Renal cortical epithelial cell (primary cell): Measurements from ENCODE around the gene DEDD2. TPM values are rescaled to one million over a fixed set of nuclear protein-coding genes. Genes with fewer than 3 reads are reported as not detected.
A peak's percentile ranks its signal among the peaks of the same experiment; 100 is the strongest.
"Not testable (repeated sequence)": the region's sequence is repeated elsewhere in the genome, so short reads cannot be mapped to it uniquely, and the experiment has no call there.

Experiments
- DNase-seq: peaks from one replicate; pipeline ENCODE4 v3.0.0-alpha.2; 2011; ENCODE audit warnings: low read depth
- total RNA-seq: library from RNA; depleted of rRNA; stranded (reverse); fragments of >200 nt; gene quantifications from 2 replicates; pipeline ENCODE4 v1.2.3, GENCODE V29; 2014

Gene DEDD2, protein sequence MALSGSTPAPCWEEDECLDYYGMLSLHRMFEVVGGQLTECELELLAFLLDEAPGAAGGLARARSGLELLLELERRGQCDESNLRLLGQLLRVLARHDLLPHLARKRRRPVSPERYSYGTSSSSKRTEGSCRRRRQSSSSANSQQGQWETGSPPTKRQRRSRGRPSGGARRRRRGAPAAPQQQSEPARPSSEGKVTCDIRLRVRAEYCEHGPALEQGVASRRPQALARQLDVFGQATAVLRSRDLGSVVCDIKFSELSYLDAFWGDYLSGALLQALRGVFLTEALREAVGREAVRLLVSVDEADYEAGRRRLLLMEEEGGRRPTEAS
- total RNA-seq, result 17.9 and 25.2 TPM in 2 replicates

DNA sequence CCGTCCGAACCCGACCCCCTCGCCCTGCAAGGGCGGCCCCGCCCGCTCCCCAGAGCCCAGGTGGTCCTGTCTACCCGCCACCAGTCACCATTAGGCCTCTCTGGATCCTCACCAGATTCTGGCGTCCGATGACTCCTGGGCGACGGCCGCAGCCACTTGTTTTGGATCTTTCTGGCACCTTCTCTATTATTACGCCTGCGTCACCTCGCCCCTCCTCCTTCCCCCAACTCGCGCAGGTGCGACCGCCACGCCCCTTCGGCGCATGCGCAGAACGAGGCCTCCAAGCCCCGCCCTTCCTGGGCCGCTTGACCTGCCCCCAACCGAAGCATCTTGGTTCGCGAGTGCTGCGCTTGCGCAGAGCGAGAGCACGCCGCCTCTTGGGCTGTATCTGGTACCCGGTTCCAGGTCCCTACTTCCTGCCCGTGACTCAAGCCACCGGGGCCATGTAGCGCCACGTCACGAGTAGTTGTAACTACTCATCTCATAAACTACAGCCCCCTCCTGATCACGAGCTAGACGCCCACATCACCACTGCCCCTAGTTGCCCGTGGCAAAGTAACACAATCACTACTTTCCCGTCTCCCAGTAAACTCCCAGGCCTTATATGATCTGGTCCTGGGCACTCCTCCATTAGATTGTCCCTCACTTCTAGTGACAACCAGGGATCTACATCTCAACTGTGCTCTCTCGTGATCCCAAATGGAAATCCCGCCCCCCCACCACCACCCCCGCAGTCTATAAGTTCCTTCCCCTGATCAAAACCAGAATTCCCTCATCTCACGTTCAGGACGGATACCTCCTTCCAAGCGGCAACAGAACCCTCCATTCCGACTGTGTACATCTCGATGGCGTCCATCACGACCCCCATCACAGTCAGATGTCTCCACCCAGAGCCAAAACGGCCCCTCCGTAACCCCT is at the start of gene DEDD2:
DEDD2 (minus strand) TSS at position 158 of the 918 bp plus-strand sequence. CDS start 670 bp downstream, outside the sequence.
- peak; percentile 93 for DNase-seq

DNA sequence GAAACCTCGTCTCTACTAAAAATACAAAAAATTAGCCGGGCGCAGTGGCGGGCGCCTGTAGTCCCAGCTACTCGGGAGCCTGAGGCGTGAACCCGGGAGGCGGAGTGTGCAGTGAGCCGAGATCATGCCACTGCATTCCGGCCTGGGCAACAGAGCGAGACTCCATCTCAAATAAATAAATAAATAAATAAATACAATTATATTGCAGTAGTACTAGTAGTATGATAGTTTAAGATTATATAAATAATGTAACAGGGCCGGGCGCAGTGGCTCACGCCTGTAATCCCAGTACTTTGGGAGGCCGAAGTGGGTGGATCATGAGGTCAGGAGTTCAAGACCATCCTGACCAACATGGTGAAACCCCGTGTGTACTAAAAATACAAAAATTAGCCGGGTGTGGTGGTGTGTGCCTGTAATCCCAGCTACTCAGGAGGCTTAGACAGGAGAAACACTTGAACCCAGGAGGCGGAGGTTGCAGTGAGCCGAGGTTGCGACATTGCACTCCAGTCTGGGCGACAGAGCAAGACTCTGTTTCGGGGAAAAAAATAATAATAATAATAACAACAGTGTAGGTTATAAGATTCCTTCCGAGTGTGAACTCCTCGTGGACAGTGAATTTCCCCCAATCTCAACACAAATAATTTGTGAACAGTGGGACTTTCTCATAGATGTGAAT is 49.6 kb upstream of the DEDD2 start:
- not testable (repeated sequence) for DNase-seq

- DNase-seq, result not testable (repeated sequence)
These were observed 48.6 kb upstream of the DEDD2 start for GRCh38 chr19:42266105-42266504.

DNA sequence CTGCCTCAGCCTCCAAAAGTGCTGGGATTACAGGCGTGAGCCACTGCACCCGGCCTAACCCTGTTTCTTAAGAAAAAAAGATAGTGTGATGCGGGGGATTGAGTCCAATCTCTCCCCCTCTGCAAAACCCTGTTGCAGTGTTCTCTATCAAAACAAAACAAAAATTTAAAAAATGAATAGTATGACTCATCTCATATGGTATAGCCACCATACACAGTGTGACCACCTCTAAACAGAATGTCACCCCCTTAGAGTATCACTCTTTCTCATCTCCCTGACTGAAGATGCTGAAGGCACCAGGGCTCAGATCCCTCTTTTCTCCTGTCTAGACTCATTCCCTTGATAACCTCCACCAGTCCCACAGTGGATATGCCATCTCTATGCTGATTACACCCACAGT is 44.3 kb upstream of the DEDD2 start:
- no peak for DNase-seq

GRCh38 chr19:42257842-42258241 is 40.4 kb upstream of the DEDD2 start:
- not testable (repeated sequence) for DNase-seq

- peak; percentile 42 for DNase-seq
These were observed 38.6 kb upstream of the DEDD2 start for GRCh38 chr19:42255766-42256745.

- DNase-seq, result peak; percentile 58
These were observed 37.6 kb upstream of the DEDD2 start, which contains the start of gene ERF for GRCh38 chr19:42254850-42255765. TSS of gene ERF (minus strand) at chr19:42255128. CDS start at chr19:42254999, 129 bp downstream.

DNA sequence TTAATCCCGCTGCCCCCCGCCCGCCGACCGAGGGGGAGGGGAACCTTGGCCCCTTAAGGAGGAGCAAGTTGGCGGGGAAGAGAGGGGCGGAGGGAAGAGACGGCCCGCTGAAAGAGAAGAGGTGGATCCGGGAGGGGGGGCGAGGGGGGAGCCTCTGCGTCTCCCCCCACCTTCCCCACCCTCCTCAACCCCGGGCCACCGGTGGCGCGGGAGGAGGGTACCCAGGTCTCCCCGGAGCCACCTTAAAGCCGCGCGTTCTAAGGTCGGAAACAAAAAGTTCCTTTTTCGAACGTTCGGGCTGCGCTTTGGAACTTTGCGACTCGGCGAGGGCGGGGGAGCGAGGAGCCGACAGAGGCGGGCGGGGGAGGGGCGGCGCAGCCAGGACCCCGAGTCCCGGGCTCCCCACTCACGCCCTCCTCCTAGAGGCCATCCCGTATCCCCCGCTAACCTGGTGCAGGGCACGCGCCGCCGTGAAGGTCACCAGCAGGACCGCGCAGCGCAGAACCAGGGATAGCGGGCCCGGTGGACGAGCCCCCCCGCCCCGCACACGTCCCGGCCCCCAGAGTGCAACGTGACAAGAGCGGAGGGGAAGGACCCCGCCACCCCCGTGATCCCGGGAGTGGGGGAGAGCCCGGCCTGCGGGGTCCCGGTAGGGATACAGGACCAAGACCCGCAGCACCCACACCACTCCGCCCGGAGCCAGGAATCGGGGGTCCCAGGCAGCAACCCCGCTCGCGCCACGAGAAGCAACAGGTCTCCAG is 36.8 kb upstream of the DEDD2 start:
- DNase-seq, result no peak

DNA sequence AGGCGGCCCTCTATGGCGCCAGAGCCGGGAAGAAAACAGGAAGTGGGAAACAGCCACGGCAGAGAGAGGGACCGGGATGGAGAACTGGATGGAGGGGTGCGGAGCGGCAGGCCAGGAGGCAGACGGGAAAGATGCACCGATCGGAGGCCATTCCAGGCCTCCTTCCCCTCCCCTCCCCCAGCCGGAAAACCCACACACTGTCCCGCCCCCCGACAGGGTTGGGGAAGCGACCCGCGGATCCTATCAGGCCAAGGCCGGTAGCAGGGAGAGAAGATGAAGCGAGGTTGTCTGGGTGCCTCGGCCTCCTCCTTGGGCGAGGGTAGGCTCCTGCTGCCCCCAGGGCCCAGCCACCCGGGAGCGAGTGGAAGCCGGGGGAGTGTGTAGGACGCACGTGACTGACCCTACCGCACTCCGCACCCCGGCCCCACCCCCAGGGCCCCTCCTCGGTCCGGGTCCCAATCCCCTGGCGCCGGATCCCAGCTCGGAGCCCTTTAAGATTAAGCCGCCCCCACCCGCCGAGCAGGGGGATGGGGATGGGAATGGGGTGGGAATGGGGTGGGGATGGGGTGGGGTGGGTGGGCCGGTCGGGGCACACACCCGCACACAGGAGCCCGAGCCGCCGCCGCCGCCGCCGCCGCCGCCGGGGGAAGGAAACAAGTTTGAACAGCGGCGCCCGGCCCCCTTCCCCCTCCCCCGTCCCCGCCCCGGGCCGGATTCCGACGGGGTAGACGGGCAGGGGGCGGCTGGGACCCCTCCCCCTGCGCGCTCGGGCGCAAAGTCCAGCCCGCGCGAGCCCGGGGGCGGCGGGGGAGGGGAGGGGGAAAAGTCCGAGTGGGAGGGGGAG is 36.0 kb upstream of the DEDD2 start:
- no peak for DNase-seq

- no peak for DNase-seq
These were observed 35.1 kb upstream of the DEDD2 start for GRCh38 chr19:42252365-42253244.

GRCh38 chr19:42251572-42252358 is 34.3 kb upstream of the DEDD2 start:
- no peak for DNase-seq

- no peak for DNase-seq
These were observed 33.4 kb upstream of the DEDD2 start for GRCh38 chr19:42250666-42251531.

DNA sequence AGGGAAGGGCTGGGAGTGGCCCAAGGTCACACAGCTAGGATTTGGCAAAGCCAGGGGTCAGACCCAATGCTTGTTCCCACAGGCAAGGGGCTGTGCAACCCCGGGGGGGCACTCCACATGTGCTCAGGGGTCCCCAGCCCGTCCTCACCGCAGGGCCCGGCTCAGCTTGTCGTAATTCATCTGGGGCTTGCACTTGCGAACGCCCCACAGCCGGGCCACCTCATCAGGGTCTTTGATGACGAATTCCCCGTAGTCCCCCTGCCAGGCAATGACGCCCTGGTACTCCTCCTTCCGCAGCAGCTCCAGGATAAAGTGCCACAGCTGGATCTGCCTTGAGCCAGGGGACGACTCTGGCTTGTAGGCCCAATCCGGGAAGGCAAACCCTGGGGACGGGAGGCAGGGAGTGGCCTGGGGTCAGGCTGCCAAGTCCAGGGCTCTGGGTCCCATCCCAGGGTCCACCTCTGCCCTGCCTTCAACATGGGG is 32.7 kb upstream of the DEDD2 start:
- no peak for DNase-seq

- DNase-seq, result no peak
These were observed 32.3 kb upstream of the DEDD2 start for GRCh38 chr19:42249769-42250168.

DNA sequence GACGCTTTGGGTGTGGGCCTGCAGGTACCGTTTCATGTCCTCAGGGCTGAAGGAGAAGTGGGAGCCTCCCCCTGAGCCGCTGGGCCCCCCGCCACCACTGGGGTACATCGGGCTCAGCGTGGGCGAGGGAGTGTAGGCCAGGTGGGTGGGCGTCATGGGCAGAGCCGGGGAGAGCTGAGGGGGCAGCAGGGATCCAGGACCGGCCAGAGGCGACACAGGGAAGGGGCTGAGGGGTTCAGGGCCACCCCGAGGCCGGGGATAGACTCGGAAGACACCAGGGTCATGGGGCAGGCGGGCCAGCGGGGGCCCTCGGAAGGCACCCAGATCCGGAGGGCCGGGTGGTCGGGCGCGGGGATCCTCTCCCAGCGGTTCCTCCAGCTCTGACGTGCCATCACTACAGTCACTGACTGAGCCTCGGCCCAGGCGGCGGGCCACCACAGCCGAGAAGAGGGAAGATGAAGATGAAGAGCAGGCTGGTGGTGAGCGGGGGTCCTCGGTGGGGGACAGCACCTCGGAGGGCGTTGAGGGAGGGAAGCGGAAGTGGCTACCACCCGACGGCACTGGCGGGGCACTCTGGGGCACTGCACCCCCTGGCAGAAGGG is 31.8 kb upstream of the DEDD2 start:
- no peak for DNase-seq
